NCI-H1694 (cell line): Measurements from ENCODE around the gene FAM47E.

ENCODE experiments used
- DNase-seq: peaks from one replicate; lab custom pipeline; 2025; lab: John Stamatoyannopoulos, UW

FAM47E gene

GRCh38 chr4:76251441-76252270 lies at the start of gene FAM47E:
Gene FAM47E, plus strand, starts transcription at chr4:76251721. Its CDS starts 26 bp downstream, at chr4:76251747.
- peak; percentile 26 for DNase-seq

- DNase-seq = no peak
Observed at GRCh38 chr4:76203541-76203940, 48.0 kb upstream of the FAM47E start.

GRCh38 chr4:76204936-76205335 lies 46.6 kb upstream of the FAM47E start:
- DNase-seq = no peak

GRCh38 chr4:76205476-76205875 lies 46.0 kb upstream of the FAM47E start:
- no peak for DNase-seq

- no peak for DNase-seq
Observed at GRCh38 chr4:76206222-76206942, 45.1 kb upstream of the FAM47E start.

GRCh38 chr4:76207549-76207948 lies 44.0 kb upstream of the FAM47E start:
- DNase-seq = no peak

- peak; percentile 51 for DNase-seq
Observed at GRCh38 chr4:76208005-76208765, 43.3 kb upstream of the FAM47E start.

- DNase-seq = no peak
Observed at GRCh38 chr4:76209881-76210280, 41.6 kb upstream of the FAM47E start.

GRCh38 chr4:76210452-76210851 lies 41.1 kb upstream of the FAM47E start:
- DNase-seq = no peak

GRCh38 chr4:76211769-76212708 lies 39.5 kb upstream of the FAM47E start:
- DNase-seq = no peak

GRCh38 chr4:76212851-76213414 lies 38.6 kb upstream of the FAM47E start:
- DNase-seq = peak; percentile 28

GRCh38 chr4:76213415-76214176 lies 37.9 kb upstream of the FAM47E start, which contains the start of gene SCARB2:
Gene SCARB2, minus strand, starts transcription at chr4:76213824. Its CDS starts 281 bp downstream, at chr4:76213543.
- peak; percentile 34 for DNase-seq

GRCh38 chr4:76214177-76214675 lies 37.3 kb upstream of the FAM47E start:
- DNase-seq = no peak

- DNase-seq = no peak
Observed at GRCh38 chr4:76215077-76215476, 36.4 kb upstream of the FAM47E start.

- no peak for DNase-seq
Observed at GRCh38 chr4:76216524-76216923, 35.0 kb upstream of the FAM47E start.

- no peak for DNase-seq
Observed at GRCh38 chr4:76216975-76217814, 34.3 kb upstream of the FAM47E start.

GRCh38 chr4:76219299-76220055 lies 32.0 kb upstream of the FAM47E start:
- DNase-seq = no peak

- DNase-seq = no peak
Observed at GRCh38 chr4:76224171-76224570, 27.4 kb upstream of the FAM47E start.
